ENCODE measurements around the gene MAPRE2. TPM values are rescaled to one million over a fixed set of nuclear protein-coding genes. Genes with fewer than 3 reads are reported as not detected.

The MAPRE2 gene
- total RNA-seq, 1 experiment from 2014 or later, result 16.4 TPM

DNA sequence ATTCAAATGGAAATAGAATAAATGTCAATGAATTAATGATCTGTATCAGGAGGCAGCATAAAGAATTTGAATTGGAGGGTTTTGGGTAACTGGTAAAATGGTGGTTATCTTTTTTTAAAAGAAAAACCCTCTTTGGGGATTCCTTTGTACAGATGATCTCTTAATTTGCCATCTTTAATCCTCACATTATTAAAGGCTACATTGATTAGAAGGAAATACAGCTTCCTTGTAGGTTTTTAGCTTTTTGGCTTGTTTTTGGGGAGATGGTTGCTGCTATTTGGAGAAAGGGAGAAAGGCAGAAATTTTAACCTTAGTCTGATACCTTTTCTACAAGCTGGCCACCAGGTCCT, 600 bp upstream of the MAPRE2 start:
- POLR2A ChIA-PET (ENCODE audit: low non-redundant PET), result no interaction called here
- BruUV-seq (replicated peaks), result no TSS peak

DNA sequence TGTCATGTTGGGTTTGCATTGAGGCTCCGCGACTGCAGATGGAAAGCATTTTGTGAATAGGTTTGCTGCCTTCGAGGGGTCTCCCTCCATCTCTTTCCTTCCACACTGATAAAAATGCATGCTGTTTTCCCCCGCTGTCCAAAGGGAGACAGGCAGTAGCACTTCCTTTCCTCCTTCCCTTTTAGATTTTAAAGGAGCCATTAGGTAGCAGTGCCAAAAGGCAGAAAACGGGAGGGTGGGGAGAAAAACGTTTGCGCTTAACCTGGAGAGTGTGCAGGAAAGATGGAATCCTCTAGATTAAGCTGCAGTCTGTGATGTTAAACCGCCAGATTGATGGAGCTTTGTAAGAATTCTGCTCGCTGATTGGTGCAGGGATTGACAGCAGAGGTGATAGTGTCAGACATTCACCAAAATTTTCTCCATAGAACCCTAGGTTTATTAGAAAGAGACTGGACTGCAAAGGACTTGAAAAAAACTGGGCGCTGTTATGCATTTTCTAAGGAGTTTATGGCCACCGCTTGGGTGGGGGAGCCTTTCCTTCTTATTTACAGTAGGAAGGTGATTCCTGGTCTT, 688 bp downstream of the MAPRE2 start:
- CTCF ChIA-PET, result interaction anchor here (0.9 kb wide), 1 partner anchor 9 kb away, joined by 3 read pairs; no protein-coding TSS in a partner anchor
- BruUV-seq (replicated peaks), result no TSS peak
- no peak for DNase-seq (ENCODE audit: low spot score)
- no peaks in the 10 kb centered on the region for H3K36me3 ChIP-seq (ENCODE audit: insufficient read depth, low read length, poor library complexity, severe bottlenecking)
- POLR2A ChIA-PET (ENCODE audit: low non-redundant PET), result interaction anchor here (0.6 kb wide), 1 partner anchor 78 kb away, joined by 3 read pairs; no protein-coding TSS in a partner anchor
- no peaks in the 10 kb centered on the region for H3K27me3 ChIP-seq (replicated peaks; ENCODE audit: insufficient read depth, low read depth, low read length, poor library complexity)
- TF ChIP-seq EZH2 (IDR thresholded peaks at IDR 0.05; ENCODE audit: borderline replicate concordance, low read depth, low read length, poor library complexity, severe bottlenecking), result no peak
- TF ChIP-seq, protein P1, sequence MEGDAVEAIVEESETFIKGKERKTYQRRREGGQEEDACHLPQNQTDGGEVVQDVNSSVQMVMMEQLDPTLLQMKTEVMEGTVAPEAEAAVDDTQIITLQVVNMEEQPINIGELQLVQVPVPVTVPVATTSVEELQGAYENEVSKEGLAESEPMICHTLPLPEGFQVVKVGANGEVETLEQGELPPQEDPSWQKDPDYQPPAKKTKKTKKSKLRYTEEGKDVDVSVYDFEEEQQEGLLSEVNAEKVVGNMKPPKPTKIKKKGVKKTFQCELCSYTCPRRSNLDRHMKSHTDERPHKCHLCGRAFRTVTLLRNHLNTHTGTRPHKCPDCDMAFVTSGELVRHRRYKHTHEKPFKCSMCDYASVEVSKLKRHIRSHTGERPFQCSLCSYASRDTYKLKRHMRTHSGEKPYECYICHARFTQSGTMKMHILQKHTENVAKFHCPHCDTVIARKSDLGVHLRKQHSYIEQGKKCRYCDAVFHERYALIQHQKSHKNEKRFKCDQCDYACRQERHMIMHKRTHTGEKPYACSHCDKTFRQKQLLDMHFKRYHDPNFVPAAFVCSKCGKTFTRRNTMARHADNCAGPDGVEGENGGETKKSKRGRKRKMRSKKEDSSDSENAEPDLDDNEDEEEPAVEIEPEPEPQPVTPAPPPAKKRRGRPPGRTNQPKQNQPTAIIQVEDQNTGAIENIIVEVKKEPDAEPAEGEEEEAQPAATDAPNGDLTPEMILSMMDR (conservative IDR thresholded peaks at IDR 0.05; ENCODE audit: low read depth, low read length), result no peak
- intact Hi-C loops (cut with micrococcal nuclease; ENCODE audit: unreplicated experiment), result no loop called here
- H3K27ac ChIP-seq (ENCODE audit: low read depth, low read length, poor library complexity, severe bottlenecking), result no peak overlapping the region
- H3K9me3 ChIP-seq (ENCODE audit: low read depth, low read length, poor library complexity, severe bottlenecking), result no peaks in the 10 kb centered on the region
- H3K4me3 ChIP-seq (ENCODE audit: low read depth, low read length, poor library complexity, severe bottlenecking), result peak overlapping the region; percentile 72
- peaks cover 15% of the 10 kb centered on the region for H3K4me1 ChIP-seq (ENCODE audit: insufficient read depth, low read length, poor library complexity, severe bottlenecking)

More for the DNA sequence above, 600 bp upstream of the MAPRE2 start:
- Histone ChIP-seq H3K36me3 (ENCODE audit: insufficient read depth, low read length, poor library complexity, severe bottlenecking) (no peaks in the 10 kb centered on the region), H3K27me3 (replicated peaks; ENCODE audit: insufficient read depth, low read depth, low read length, poor library complexity) (no peaks in the 10 kb centered on the region), H3K4me1 (ENCODE audit: insufficient read depth, low read length, poor library complexity, severe bottlenecking) (peaks cover 15% of the 10 kb centered on the region), H3K27ac (ENCODE audit: low read depth, low read length, poor library complexity, severe bottlenecking) (peak overlapping the region; percentile 64), H3K4me3 (ENCODE audit: low read depth, low read length, poor library complexity, severe bottlenecking) (peak overlapping the region; percentile 72), H3K9me3 (ENCODE audit: low read depth, low read length, poor library complexity, severe bottlenecking) (no peaks in the 10 kb centered on the region)
- TF ChIP-seq EZH2 (IDR thresholded peaks at IDR 0.05; ENCODE audit: borderline replicate concordance, low read depth, low read length, poor library complexity, severe bottlenecking), result no peak
- TF ChIP-seq, protein P1 (conservative IDR thresholded peaks at IDR 0.05; ENCODE audit: low read depth, low read length), result no peak
- no peak for DNase-seq (ENCODE audit: low spot score)
- intact Hi-C loops (cut with micrococcal nuclease; ENCODE audit: unreplicated experiment), result no loop called here
- CTCF ChIA-PET, result no interaction called here

GRCh38 chr18:35042389-35043071, 1.3 kb downstream of the MAPRE2 start:
- Histone ChIP-seq H3K4me3 (ENCODE audit: low read depth, low read length, poor library complexity, severe bottlenecking) (peak overlapping the region; percentile 72), H3K9me3 (ENCODE audit: low read depth, low read length, poor library complexity, severe bottlenecking) (no peaks in the 10 kb centered on the region), H3K27ac (ENCODE audit: low read depth, low read length, poor library complexity, severe bottlenecking) (no peak overlapping the region), H3K4me1 (ENCODE audit: insufficient read depth, low read length, poor library complexity, severe bottlenecking) (peaks cover 15% of the 10 kb centered on the region), H3K36me3 (ENCODE audit: insufficient read depth, low read length, poor library complexity, severe bottlenecking) (no peaks in the 10 kb centered on the region), H3K27me3 (replicated peaks; ENCODE audit: insufficient read depth, low read depth, low read length, poor library complexity) (no peaks in the 10 kb centered on the region)
- CTCF ChIA-PET, result interaction anchor here (0.9 kb wide), 1 partner anchor 8 kb away, joined by 3 read pairs; no protein-coding TSS in a partner anchor
- intact Hi-C loops (cut with micrococcal nuclease; ENCODE audit: unreplicated experiment), result no loop called here
- no peak for DNase-seq (ENCODE audit: low spot score)
- TF ChIP-seq, protein P1 (conservative IDR thresholded peaks at IDR 0.05; ENCODE audit: low read depth, low read length), result no peak
- TF ChIP-seq EZH2 (IDR thresholded peaks at IDR 0.05; ENCODE audit: borderline replicate concordance, low read depth, low read length, poor library complexity, severe bottlenecking), result no peak
- BruUV-seq (replicated peaks), result TSS peak; percentile 50
- POLR2A ChIA-PET (ENCODE audit: low non-redundant PET), result no interaction called here
